HG02610 (cell line): ENCODE data around the gene GSDMA.
"Not testable (repeated sequence)": the region's sequence is repeated elsewhere in the genome, so short reads cannot be mapped to it uniquely, and the experiment has no call there.

Experiments
- ATAC-seq: cut with Tn5 transposase; IDR thresholded peaks from one replicate; pipeline ENCODE4 v1.9.1; 2021; ENCODE audit warnings: mild to moderate bottlenecking, moderate library complexity; ENCODE audit not compliant: unreplicated experiment

The GSDMA gene

GRCh38 chr17:39988206-39988810, 25.5 kb downstream of the GSDMA start:
- no peak for ATAC-seq

GRCh38 chr17:39994448-39994847, 31.6 kb downstream of the GSDMA start:
- ATAC-seq = no peak

DNA sequence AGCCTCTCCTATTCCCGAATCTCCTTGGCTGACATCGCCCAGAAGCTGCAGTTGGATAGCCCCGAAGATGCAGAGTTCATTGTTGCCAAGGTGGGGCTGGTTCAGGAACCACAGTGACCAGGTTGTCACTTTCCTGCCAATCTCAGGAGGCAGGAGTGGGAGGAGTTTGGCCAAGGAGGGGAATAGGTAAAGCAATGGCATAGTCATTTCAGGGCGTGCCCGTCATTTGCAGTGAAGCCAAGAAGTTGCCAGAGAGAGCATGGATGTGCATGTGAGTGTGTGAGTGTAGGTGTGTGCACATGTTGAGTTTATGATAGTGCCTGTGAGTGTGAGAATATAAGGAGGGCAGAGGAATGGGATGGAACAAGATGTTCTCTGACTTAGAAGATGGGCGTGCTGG, 32.6 kb downstream of the GSDMA start:
- no peak for ATAC-seq

DNA sequence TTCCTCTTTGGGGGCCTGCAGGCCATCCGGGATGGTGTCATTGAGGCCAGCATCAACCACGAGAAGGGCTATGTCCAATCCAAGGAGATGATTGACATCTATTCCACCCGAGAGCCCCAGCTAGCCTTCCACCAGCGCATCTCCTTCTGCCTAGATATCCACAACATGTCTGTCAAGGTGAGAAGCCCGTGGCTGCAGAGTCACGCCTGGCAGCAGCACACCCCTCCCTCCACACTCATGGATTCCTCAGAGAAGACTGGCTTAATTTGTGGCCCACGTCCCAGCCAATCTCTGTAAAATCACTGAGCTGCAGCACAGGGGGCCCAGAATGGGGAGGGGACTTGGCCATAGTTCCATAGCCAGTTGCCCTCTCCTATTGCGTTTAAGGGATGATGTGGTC, 33.4 kb downstream of the GSDMA start:
- ATAC-seq = no peak

DNA sequence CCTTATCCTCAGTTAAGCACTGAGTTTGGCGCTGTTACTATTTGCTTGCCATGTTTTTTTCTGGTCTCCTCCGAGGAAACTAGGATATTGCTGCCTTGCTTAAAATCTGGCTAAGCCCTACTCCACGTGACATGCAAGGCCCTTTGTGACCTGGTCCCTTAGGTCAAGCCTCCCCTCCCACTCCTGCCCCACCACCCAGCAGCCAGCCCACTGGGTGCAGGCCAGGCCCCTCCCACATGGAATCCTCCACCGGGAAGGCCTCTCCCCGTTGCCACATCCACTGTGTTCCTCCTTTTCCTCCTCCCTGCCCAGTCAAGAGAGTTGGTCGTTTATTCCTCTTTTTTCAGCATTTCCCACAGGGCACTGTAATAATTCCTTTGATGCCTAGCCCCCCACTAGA, 34.0 kb downstream of the GSDMA start:
- no peak for ATAC-seq

GRCh38 chr17:39997543-39997942, 34.7 kb downstream of the GSDMA start:
- no peak for ATAC-seq

- ATAC-seq = no peak
Observed at GRCh38 chr17:39999067-39999466, 36.3 kb downstream of the GSDMA start.

DNA sequence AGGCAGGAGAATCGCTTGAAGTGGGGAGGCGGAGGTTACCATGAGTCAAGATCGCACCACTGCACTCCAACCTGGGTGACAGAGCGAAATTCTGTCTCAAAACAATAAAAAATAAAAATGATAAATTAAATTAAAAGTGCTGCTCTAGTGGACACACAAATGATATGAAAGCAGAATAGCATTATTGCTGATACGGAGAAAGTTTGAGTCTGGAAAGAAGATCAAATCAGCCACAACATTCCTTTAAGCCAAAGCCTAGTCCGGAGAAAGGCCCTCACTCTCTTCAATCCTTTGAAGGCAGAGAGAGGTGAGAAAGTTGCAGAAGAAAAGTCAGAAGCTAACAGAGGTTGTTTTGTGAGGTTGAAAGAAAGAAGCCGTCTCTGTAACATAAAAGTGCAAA, 37.4 kb downstream of the GSDMA start:
- no peak for ATAC-seq

DNA sequence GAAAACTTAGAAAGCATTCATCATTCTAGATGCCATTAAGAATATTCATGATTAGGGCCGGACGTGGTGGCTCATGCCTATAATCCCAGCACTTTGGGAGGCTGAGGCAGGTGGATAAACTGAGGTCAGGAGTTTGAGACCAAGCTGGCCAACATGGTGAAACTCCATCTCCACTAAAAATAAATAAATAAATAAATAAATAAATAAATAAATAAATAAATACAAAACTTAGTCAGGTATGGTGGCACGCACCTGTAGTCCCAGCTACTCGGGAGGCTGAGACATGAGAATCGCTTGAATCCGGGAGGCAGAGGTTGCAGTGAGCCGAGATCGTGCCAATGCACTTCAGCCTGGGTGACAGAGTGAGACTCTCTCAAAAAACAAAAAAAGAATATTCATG, 38.5 kb downstream of the GSDMA start:
- ATAC-seq = not testable (repeated sequence)

GRCh38 chr17:40004072-40004471, 41.3 kb downstream of the GSDMA start:
- ATAC-seq = no peak

- ATAC-seq = no peak
Observed at GRCh38 chr17:40004712-40005111, 41.9 kb downstream of the GSDMA start.

- no peak for ATAC-seq
Observed at GRCh38 chr17:40005520-40005919, 42.7 kb downstream of the GSDMA start.

GRCh38 chr17:40010946-40011500, 48.2 kb downstream of the GSDMA start:
- not testable (repeated sequence) for ATAC-seq

- not testable (repeated sequence) for ATAC-seq
Observed at GRCh38 chr17:40012017-40012647, 49.3 kb downstream of the GSDMA start.

GRCh38 chr17:40014375-40014980, 51.7 kb downstream of the GSDMA start:
- no peak for ATAC-seq

GRCh38 chr17:40015005-40015997, 52.5 kb downstream of the GSDMA start, which contains the start of gene CSF3:
TSS of gene CSF3 (plus strand) at chr17:40015440. CDS start at chr17:40015475, 35 bp downstream.
- ATAC-seq = no peak

DNA sequence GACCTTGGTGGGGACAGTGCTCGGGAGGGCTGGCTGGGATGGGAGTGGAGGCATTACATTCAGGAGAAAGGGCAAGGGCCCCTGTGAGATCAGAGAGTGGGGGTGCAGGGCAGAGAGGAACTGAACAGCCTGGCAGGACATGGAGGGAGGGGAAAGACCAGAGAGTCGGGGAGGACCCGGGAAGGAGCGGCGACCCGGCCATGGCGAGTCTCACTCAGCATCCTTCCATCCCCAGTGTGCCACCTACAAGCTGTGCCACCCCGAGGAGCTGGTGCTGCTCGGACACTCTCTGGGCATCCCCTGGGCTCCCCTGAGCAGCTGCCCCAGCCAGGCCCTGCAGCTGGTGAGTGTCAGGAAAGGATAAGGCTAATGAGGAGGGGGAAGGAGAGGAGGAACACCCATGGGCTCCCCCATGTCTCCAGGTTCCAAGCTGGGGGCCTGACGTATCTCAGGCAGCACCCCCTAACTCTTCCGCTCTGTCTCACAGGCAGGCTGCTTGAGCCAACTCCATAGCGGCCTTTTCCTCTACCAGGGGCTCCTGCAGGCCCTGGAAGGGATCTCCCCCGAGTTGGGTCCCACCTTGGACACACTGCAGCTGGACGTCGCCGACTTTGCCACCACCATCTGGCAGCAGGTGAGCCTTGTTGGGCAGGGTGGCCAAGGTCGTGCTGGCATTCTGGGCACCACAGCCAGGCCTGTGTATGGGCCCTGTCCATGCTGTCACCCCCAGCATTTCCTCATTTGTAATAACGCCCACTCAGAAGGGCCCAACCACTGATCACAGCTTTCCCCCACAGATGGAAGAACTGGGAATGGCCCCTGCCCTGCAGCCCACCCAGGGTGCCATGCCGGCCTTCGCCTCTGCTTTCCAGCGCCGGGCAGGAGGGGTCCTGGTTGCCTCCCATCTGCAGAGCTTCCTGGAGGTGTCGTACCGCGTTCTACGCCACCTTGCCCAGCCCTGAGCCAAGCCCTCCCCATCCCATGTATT, 53.5 kb downstream of the GSDMA start:
- no peak for ATAC-seq

- ATAC-seq = no peak
Observed at GRCh38 chr17:40017422-40018080, 54.7 kb downstream of the GSDMA start.
